Measurements from ENCODE around the gene OR5K1.

Gene OR5K1

DNA sequence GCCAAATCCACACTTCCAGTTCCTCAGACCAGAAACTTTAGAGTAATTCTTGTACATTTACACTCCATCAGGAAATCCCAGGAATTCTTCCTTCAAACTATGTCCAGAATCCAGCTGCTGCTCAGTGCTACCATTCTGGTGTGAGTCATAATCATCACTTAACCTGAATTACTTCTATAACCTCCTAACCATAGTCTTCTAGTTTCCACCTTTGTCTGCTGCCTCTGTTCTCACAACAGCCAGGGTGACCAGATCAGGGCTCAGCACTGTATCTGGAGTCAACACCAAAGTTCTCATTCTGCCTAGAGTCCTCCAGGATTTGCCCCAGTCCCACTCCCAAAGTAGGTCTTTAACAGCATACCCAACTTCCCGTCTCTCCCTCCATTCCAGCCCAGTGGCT is 56.4 kb downstream of the OR5K1 start:
- ChIA-PET POLR2A (interaction anchor here (0.7 kb wide), 1 partner anchor 321 kb away, joined by 3 read pairs; no protein-coding TSS in a partner anchor), CTCF (no interaction called here)
- TF ChIP-seq ZFHX2 (tag by site-specific recombination; conservative IDR thresholded peaks at IDR 0.05) (no peak), EGR2 (tag by site-specific recombination; IDR thresholded peaks at IDR 0.05; ENCODE audit: low read depth) (no peak), ZNF544 (tag by site-specific recombination; IDR thresholded peaks at IDR 0.05) (no peak), ZFP3 (tag by site-specific recombination; IDR thresholded peaks at IDR 0.05; ENCODE audit: low read depth) (no peak), ZNF174 (tag by site-specific recombination; IDR thresholded peaks at IDR 0.05) (no peak)
- TF ChIP-seq, protein P1, sequence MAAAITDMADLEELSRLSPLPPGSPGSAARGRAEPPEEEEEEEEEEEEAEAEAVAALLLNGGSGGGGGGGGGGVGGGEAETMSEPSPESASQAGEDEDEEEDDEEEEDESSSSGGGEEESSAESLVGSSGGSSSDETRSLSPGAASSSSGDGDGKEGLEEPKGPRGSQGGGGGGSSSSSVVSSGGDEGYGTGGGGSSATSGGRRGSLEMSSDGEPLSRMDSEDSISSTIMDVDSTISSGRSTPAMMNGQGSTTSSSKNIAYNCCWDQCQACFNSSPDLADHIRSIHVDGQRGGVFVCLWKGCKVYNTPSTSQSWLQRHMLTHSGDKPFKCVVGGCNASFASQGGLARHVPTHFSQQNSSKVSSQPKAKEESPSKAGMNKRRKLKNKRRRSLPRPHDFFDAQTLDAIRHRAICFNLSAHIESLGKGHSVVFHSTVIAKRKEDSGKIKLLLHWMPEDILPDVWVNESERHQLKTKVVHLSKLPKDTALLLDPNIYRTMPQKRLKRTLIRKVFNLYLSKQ (tag by site-specific recombination; IDR thresholded peaks at IDR 0.05; ENCODE audit: borderline replicate concordance): no peak
- Histone ChIP-seq H3K4me3 (ENCODE audit: low read depth, low read length) (no peak overlapping the region), H3K4me1 (ENCODE audit: control insufficient read depth, insufficient read depth, low read length) (peaks cover 2% of the 10 kb centered on the region; the same call in 1 of the 2 replicates), H3K9me3 (ENCODE audit: control insufficient read depth, insufficient read depth, low read depth, low read length) (no peaks in the 10 kb centered on the region), H3K36me3 (ENCODE audit: control insufficient read depth in 2 of 2, insufficient read depth in 1 of 2, low read length in 2 of 2) (peaks cover 0 to 58% of the 10 kb centered on the region in 2 experiments; a peak in 2 of 3 replicates), H3K27ac (ENCODE audit: extremely low read depth, low read depth, low read length) (no peak overlapping the region)

GRCh38 chr3:98521897-98522543 is 59.0 kb downstream of the OR5K1 start:
- Histone ChIP-seq H3K36me3 (ENCODE audit: control insufficient read depth in 2 of 2, insufficient read depth in 1 of 2, low read length in 2 of 2) (peaks cover 0 to 42% of the 10 kb centered on the region in 2 experiments; a peak in 2 of 3 replicates), H3K27ac (ENCODE audit: extremely low read depth, low read depth, low read length) (peak overlapping the region; percentile 56; the same call in 1 of the 2 replicates), H3K4me1 (ENCODE audit: control insufficient read depth, insufficient read depth, low read length) (peaks cover 2% of the 10 kb centered on the region; the same call in 1 of the 2 replicates), H3K9me3 (ENCODE audit: control insufficient read depth, insufficient read depth, low read depth, low read length) (no peaks in the 10 kb centered on the region), H3K4me3 (ENCODE audit: low read depth, low read length) (peak overlapping the region; percentile 87)
- POLR2A ChIA-PET: interaction anchor here (0.9 to 1.1 kb wide), 3 partner anchors 11 to 48 kb away, joined by 3 read pairs; no protein-coding TSS in a partner anchor
- CTCF ChIA-PET: no interaction called here
- TF ChIP-seq WT1 (tag by site-specific recombination; IDR thresholded peaks at IDR 0.05) (no peak), HOXC10 (CRISPR knock-in tag; IDR thresholded peaks at IDR 0.05) (no peak), ZNF48 (tag by site-specific recombination; IDR thresholded peaks at IDR 0.05) (no peak), TCF7L2 (IDR thresholded peaks at IDR 0.05; ENCODE audit: borderline replicate concordance, low read depth, low read length) (no peak), KLF8 (tag by site-specific recombination; IDR thresholded peaks at IDR 0.05) (no peak), ZNF510 (tag by site-specific recombination; IDR thresholded peaks at IDR 0.05; ENCODE audit: insufficient replicate concordance) (no peak), ZNF555 (tag by site-specific recombination; conservative IDR thresholded peaks at IDR 0.05) (no peak), ZNF391 (tag by site-specific recombination; IDR thresholded peaks at IDR 0.05; ENCODE audit: borderline replicate concordance, low read depth) (no peak), ZFP41 (tag by site-specific recombination; IDR thresholded peaks at IDR 0.05; ENCODE audit: borderline replicate concordance) (no peak), ZNF184 (tag by site-specific recombination; IDR thresholded peaks at IDR 0.05) (no peak), YY1 (tag by site-specific recombination; IDR thresholded peaks at IDR 0.05) (0 out of 2 replicates have a peak, but pooled peaks have one; percentile 5), ZNF549 (tag by site-specific recombination; IDR thresholded peaks at IDR 0.05) (no peak), ZNF548 (tag by site-specific recombination; IDR thresholded peaks at IDR 0.05) (no peak), ZBTB48 (tag by site-specific recombination; IDR thresholded peaks at IDR 0.05) (no peak; the same call in 1 of the 2 replicates), ZNF311 (tag by site-specific recombination; IDR thresholded peaks at IDR 0.05; ENCODE audit: borderline replicate concordance) (no peak)
- TF ChIP-seq, protein P2, sequence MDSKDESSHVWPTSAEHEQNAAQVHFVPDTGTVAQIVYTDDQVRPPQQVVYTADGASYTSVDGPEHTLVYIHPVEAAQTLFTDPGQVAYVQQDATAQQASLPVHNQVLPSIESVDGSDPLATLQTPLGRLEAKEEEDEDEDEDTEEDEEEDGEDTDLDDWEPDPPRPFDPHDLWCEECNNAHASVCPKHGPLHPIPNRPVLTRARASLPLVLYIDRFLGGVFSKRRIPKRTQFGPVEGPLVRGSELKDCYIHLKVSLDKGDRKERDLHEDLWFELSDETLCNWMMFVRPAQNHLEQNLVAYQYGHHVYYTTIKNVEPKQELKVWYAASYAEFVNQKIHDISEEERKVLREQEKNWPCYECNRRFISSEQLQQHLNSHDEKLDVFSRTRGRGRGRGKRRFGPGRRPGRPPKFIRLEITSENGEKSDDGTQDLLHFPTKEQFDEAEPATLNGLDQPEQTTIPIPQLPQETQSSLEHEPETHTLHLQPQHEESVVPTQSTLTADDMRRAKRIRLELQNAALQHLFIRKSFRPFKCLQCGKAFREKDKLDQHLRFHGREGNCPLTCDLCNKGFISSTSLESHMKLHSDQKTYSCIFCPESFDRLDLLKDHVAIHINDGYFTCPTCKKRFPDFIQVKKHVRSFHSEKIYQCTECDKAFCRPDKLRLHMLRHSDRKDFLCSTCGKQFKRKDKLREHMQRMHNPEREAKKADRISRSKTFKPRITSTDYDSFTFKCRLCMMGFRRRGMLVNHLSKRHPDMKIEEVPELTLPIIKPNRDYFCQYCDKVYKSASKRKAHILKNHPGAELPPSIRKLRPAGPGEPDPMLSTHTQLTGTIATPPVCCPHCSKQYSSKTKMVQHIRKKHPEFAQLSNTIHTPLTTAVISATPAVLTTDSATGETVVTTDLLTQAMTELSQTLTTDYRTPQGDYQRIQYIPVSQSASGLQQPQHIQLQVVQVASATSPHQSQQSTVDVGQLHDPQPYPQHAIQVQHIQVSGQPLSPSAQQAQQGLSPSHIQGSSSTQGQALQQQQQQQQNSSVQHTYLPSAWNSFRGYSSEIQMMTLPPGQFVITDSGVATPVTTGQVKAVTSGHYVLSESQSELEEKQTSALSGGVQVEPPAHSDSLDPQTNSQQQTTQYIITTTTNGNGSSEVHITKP (tag by site-specific recombination; IDR thresholded peaks at IDR 0.05): no peak
- TF ChIP-seq, protein P3, sequence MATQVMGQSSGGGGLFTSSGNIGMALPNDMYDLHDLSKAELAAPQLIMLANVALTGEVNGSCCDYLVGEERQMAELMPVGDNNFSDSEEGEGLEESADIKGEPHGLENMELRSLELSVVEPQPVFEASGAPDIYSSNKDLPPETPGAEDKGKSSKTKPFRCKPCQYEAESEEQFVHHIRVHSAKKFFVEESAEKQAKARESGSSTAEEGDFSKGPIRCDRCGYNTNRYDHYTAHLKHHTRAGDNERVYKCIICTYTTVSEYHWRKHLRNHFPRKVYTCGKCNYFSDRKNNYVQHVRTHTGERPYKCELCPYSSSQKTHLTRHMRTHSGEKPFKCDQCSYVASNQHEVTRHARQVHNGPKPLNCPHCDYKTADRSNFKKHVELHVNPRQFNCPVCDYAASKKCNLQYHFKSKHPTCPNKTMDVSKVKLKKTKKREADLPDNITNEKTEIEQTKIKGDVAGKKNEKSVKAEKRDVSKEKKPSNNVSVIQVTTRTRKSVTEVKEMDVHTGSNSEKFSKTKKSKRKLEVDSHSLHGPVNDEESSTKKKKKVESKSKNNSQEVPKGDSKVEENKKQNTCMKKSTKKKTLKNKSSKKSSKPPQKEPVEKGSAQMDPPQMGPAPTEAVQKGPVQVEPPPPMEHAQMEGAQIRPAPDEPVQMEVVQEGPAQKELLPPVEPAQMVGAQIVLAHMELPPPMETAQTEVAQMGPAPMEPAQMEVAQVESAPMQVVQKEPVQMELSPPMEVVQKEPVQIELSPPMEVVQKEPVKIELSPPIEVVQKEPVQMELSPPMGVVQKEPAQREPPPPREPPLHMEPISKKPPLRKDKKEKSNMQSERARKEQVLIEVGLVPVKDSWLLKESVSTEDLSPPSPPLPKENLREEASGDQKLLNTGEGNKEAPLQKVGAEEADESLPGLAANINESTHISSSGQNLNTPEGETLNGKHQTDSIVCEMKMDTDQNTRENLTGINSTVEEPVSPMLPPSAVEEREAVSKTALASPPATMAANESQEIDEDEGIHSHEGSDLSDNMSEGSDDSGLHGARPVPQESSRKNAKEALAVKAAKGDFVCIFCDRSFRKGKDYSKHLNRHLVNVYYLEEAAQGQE (tag by site-specific recombination; IDR thresholded peaks at IDR 0.05): peak; percentile 73; the same call in 1 of the 2 replicates
- TF ChIP-seq, protein P4, sequence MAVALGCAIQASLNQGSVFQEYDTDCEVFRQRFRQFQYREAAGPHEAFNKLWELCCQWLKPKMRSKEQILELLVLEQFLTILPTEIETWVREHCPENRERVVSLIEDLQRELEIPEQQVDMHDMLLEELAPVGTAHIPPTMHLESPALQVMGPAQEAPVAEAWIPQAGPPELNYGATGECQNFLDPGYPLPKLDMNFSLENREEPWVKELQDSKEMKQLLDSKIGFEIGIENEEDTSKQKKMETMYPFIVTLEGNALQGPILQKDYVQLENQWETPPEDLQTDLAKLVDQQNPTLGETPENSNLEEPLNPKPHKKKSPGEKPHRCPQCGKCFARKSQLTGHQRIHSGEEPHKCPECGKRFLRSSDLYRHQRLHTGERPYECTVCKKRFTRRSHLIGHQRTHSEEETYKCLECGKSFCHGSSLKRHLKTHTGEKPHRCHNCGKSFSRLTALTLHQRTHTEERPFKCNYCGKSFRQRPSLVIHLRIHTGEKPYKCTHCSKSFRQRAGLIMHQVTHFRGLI (tag by site-specific recombination; IDR thresholded peaks at IDR 0.05): no peak

Data from HEK293 (cell line).